ENCODE results near the gene SCYL1.

The SCYL1 gene

GRCh38 chr11:65585396-65586246 lies 60.7 kb downstream of the SCYL1 start:
- DNase-seq (ENCODE audit: low read depth in 2 of 2): no peak

- DNase-seq (ENCODE audit: low read depth in 2 of 2): no peak
Measured at GRCh38 chr11:65586247-65586630, 61.4 kb downstream of the SCYL1 start.

GRCh38 chr11:65586676-65587075 lies 61.8 kb downstream of the SCYL1 start:
- DNase-seq (ENCODE audit: low read depth in 2 of 2): no peak

Measured in stimulated activated CD4-positive, alpha-beta T cell treated with anti-CD3 and anti-CD28 coated beads, Interleukin-12 subunit alpha, Interleukin-12 subunit beta, amount 100 ng/mL, for 24 hours (primary cell).